SK-N-SH (cell line): Measurements from ENCODE around the gene NOD2. TPM values are rescaled to one million over a fixed set of nuclear protein-coding genes. Genes with fewer than 3 reads are reported as not detected.

Experiments used
- CTCF ChIA-PET: fragments of 300-600, 350-600 bp; formaldehyde crosslinking; extraction: SDS; loops from one replicate; lab custom pipeline; 2021; lab: Yijun Ruan, JAX
- POLR2A ChIA-PET: fragments of 350-600 bp; sonication (Branson Sonifier 250); formaldehyde crosslinking; extraction: SDS; loops from one replicate; lab custom pipeline; 2020; ENCODE audit warnings: antibody characterized with exemption, inconsistent platforms; lab: Yijun Ruan, JAX
- DNase-seq: peaks from one replicate; pipeline ENCODE4 v3.0.0; 2012
- H2AFZ ChIP-seq: fragments of 200-600 bp; sonication (generic); 2 replicates; pipeline ENCODE4 v1.8.1; 2016; ENCODE audit warnings: antibody characterized with exemption, mild to moderate bottlenecking, low read depth
- H3F3A ChIP-seq: fragments of 200-600 bp; sonication (generic); replicated peaks from 2 replicates; pipeline ENCODE3; 2016; ENCODE audit warnings: antibody characterized with exemption, mild to moderate bottlenecking; ENCODE audit not compliant: insufficient read depth
- H3K27ac ChIP-seq, 2 experiments: fragments of 200-500 bp in 1 of 2; fragments of 200-600 bp in 1 of 2; sonication (Bioruptor generic) in 1 of 2; sonication (generic), shearing (Covaris generic) in 1 of 2; 2 replicates each; pipeline versions ENCODE4 v1.5.1 to v1.6.1; 2014 to 2016; ENCODE audit warnings: low read depth in 2 of 2, inconsistent platforms in 1 of 2, low read length in 1 of 2, mild to moderate bottlenecking in 1 of 2, mixed read lengths in 1 of 2
- H3K27me3 ChIP-seq: fragments of 200-600 bp; sonication (generic), shearing (Covaris generic); 2 replicates; pipeline ENCODE4 v1.6.1; 2016; ENCODE audit warnings: mixed run types; ENCODE audit not compliant: insufficient read depth
- H3K36me3 ChIP-seq, 2 experiments: fragments of 200-500 bp in 1 of 2; fragments of 200-600 bp in 1 of 2; sonication (Bioruptor generic) in 1 of 2; sonication (generic) in 1 of 2; replicated peaks in 1 of 2; 2 replicates each; pipeline versions ENCODE3 to v1.5.1; 2014 to 2016; ENCODE audit warnings: low read length in 1 of 2, mild to moderate bottlenecking in 1 of 2; ENCODE audit not compliant: insufficient read depth in 2 of 2, control insufficient read depth in 1 of 2
- H3K4me1 ChIP-seq, 2 experiments: fragments of 200-500 bp in 1 of 2; fragments of 200-600 bp in 1 of 2; sonication (Bioruptor generic) in 1 of 2; sonication (generic), shearing (Covaris generic) in 1 of 2; 2 replicates each; pipeline versions ENCODE4 v1.5.1 to v1.6.1; 2014 to 2016; ENCODE audit warnings: low read depth in 1 of 2, low read length in 1 of 2, mixed run types in 1 of 2; ENCODE audit not compliant: insufficient read depth in 2 of 2, control insufficient read depth in 1 of 2
- H3K4me2 ChIP-seq: fragments of 200-600 bp; sonication (generic), shearing (Covaris generic); 2 replicates; pipeline ENCODE4 v1.6.1; 2017; ENCODE audit warnings: mixed run types
- H3K4me3 ChIP-seq, 2 experiments: fragments of 200-500 bp in 1 of 2; fragments of 200-600 bp in 1 of 2; sonication (Bioruptor generic) in 1 of 2; sonication (generic), shearing (Covaris generic) in 1 of 2; 2 replicates each; pipeline versions ENCODE4 v1.5.1 to v1.8.1; 2014 to 2016; ENCODE audit warnings: low read depth in 2 of 2, inconsistent platforms in 1 of 2, low read length in 1 of 2, mild to moderate bottlenecking in 1 of 2, mixed read lengths in 1 of 2, moderate library complexity in 1 of 2
- H3K79me2 ChIP-seq: fragments of 200-600 bp; sonication (generic); 2 replicates; pipeline ENCODE4 v1.8.1; 2017; ENCODE audit warnings: mild to moderate bottlenecking; ENCODE audit not compliant: insufficient read depth
- H3K9ac ChIP-seq: fragments of 200-600 bp; sonication (generic); 2 replicates; pipeline ENCODE4 v1.6.1; 2017; ENCODE audit warnings: mixed run types
- H3K9me2 ChIP-seq: fragments of 200-600 bp; sonication (generic); 2 replicates; pipeline ENCODE4 v1.6.1; 2017; ENCODE audit warnings: mixed run types
- H3K9me3 ChIP-seq: fragments of 200-600 bp; sonication (generic); 2 replicates; pipeline ENCODE4 v1.6.1; 2017; ENCODE audit warnings: mixed run types, mild to moderate bottlenecking, moderate library complexity
- H4K20me1 ChIP-seq: fragments of 200-600 bp; sonication (generic); 2 replicates; pipeline ENCODE4 v1.6.1; 2017; ENCODE audit warnings: mild to moderate bottlenecking, mixed run types; ENCODE audit not compliant: insufficient read depth
- EP300 ChIP-seq, 2 experiments: IDR thresholded peaks; 2 replicates each; pipeline versions ENCODE4 v1.4.0 to v1.6.1; 2012; ENCODE audit warnings: borderline replicate concordance in 1 of 2, low read depth in 1 of 2, low read length in 1 of 2
- EZH2phosphoT487 ChIP-seq: fragments of 200-600 bp; sonication (generic); IDR thresholded peaks from 2 replicates; pipeline ENCODE4 v1.6.1; 2017; ENCODE audit warnings: low read depth, mixed run types, mild to moderate bottlenecking, antibody characterized with exemption, moderate library complexity, borderline replicate concordance
- FOSL2 ChIP-seq: IDR thresholded peaks from 2 replicates; pipeline ENCODE4 v1.4.0; 2012; ENCODE audit warnings: low read depth, mild to moderate bottlenecking, moderate library complexity, borderline replicate concordance
- FOXJ3 ChIP-seq: sonication (generic); formaldehyde crosslinking; IDR thresholded peaks from 2 replicates; pipeline ENCODE4 v1.5.1; 2020; ENCODE audit warnings: mild to moderate bottlenecking, missing genetic modification reagents
- IRF3 ChIP-seq: fragments of 150-350 bp; IDR thresholded peaks from 2 replicates; pipeline ENCODE4 v1.6.1; 2016; ENCODE audit warnings: mild to moderate bottlenecking, low read depth, low read length
- MAX ChIP-seq: IDR thresholded peaks from 2 replicates; pipeline ENCODE4 v1.4.0; 2012; ENCODE audit warnings: low read depth
- POLR2AphosphoS5 ChIP-seq: IDR thresholded peaks from 2 replicates; pipeline ENCODE4 v1.6.1; 2012; ENCODE audit warnings: low read depth, low read length
- TEAD4 ChIP-seq: IDR thresholded peaks from 2 replicates; pipeline ENCODE4 v1.4.0; 2012; ENCODE audit warnings: mild to moderate bottlenecking, borderline replicate concordance; ENCODE audit not compliant: insufficient read depth
- WGBS: methylation state at CpG from one replicate; pipeline ENCODE4 v1.1.6; 2017; ENCODE audit warnings: low lambda C conversion rate; 5-methylcytosine and 5-hydroxymethylcytosine counted together
- polyA plus RNA-seq, 3 experiments: library from polyadenylated mRNA; depleted of rRNA; stranded (reverse); fragments of >200 nt; gene quantifications; 2 replicates each; pipeline ENCODE4 v1.2.3, GENCODE V29; 2012
- TF ChIP-seq, protein P1 (sequence below): IDR thresholded peaks from 2 replicates; pipeline ENCODE4 v1.4.0; 2012; ENCODE audit warnings: low read depth, borderline replicate concordance
- TF ChIP-seq, protein P2 (sequence below): IDR thresholded peaks from 2 replicates; pipeline ENCODE4; 2012

NOD2 gene
- polyA plus RNA-seq, 1 of the 3 experiments (the other 2 are of a cell fraction): not detected

DNA sequence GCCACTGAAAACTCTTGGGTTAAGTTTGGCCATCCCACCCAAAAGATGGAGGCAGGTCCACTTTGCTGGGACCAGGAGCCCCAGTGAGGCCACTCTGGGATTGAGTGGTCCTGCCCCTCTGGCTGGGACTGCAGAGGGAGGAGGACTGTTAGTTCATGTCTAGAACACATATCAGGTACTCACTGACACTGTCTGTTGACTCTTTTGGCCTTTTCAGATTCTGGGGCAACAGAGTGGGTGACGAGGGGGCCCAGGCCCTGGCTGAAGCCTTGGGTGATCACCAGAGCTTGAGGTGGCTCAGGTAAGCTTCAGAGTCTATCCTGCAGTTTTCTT, 29.0 kb downstream of the NOD2 start:
- H2AFZ ChIP-seq: no peak overlapping the region
- no peak overlapping the region for H3K4me3 ChIP-seq
- no peak for DNase-seq
- 14% methylated on average over 1 of the region's 1 CpG for WGBS
- no peak overlapping the region for H3K9ac ChIP-seq
- H3K9me3 ChIP-seq: no peaks in the 10 kb centered on the region
- H3F3A ChIP-seq: no peaks in the 10 kb centered on the region
- H3K79me2 ChIP-seq: no peaks in the 10 kb centered on the region
- no peaks in the 10 kb centered on the region for H3K36me3 ChIP-seq
- TF ChIP-seq EZH2phosphoT487: no peak
- ChIA-PET CTCF (interaction anchor here (1.0 kb wide), 1 partner anchor 57 kb away, joined by 3 read pairs; no protein-coding TSS in a partner anchor), POLR2A (no interaction called here)
- H3K4me1 ChIP-seq: peaks cover 0 to 3% of the 10 kb centered on the region in 2 experiments; a peak in 1 of 4 replicates
- H3K9me2 ChIP-seq: no peaks in the 10 kb centered on the region
- no peaks in the 10 kb centered on the region for H3K27me3 ChIP-seq
- H3K27ac ChIP-seq: no peak overlapping the region
- H3K4me2 ChIP-seq: no peak overlapping the region
- no peaks in the 10 kb centered on the region for H4K20me1 ChIP-seq

DNA sequence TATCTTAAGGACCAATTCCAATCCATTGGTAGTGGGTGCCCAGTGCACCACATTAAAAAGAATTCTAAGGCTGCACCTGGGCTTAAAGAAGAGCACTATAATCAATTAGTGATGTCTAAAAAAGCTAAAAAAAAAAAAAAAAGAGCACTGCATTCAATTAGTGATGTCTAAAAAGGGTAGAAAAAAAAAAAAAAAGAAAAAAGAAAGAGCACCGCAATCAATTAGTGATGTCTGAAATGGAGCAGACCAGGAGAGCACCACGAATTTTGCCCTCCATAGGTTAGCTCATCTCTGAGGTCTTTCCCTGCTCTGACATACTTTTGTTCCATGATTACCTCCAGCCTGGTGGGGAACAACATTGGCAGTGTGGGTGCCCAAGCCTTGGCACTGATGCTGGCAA, 29.6 kb downstream of the NOD2 start:
- H3K27me3 ChIP-seq: no peaks in the 10 kb centered on the region
- 52% methylated on average over 2 of the region's 2 CpGs for WGBS
- DNase-seq: no peak
- no peak overlapping the region for H3K9ac ChIP-seq
- H4K20me1 ChIP-seq: no peaks in the 10 kb centered on the region
- H2AFZ ChIP-seq: no peak overlapping the region
- H3K4me1 ChIP-seq: peaks cover 0 to 3% of the 10 kb centered on the region in 2 experiments; a peak in 1 of 4 replicates
- H3K9me2 ChIP-seq: no peaks in the 10 kb centered on the region
- no peak for TF ChIP-seq TEAD4
- no peak for TF ChIP-seq POLR2AphosphoS5
- TF ChIP-seq, protein P1, sequence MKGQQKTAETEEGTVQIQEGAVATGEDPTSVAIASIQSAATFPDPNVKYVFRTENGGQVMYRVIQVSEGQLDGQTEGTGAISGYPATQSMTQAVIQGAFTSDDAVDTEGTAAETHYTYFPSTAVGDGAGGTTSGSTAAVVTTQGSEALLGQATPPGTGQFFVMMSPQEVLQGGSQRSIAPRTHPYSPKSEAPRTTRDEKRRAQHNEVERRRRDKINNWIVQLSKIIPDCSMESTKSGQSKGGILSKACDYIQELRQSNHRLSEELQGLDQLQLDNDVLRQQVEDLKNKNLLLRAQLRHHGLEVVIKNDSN: no peak
- TF ChIP-seq, protein P2, sequence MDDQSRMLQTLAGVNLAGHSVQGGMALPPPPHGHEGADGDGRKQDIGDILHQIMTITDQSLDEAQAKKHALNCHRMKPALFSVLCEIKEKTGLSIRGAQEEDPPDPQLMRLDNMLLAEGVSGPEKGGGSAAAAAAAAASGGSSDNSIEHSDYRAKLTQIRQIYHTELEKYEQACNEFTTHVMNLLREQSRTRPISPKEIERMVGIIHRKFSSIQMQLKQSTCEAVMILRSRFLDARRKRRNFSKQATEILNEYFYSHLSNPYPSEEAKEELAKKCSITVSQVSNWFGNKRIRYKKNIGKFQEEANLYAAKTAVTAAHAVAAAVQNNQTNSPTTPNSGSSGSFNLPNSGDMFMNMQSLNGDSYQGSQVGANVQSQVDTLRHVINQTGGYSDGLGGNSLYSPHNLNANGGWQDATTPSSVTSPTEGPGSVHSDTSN: no peak
- no peak for TF ChIP-seq FOXJ3 (CRISPR knock-in tag)
- no peak for TF ChIP-seq EP300 (IDR thresholded peaks at IDR 0.05; ENCODE audit: borderline replicate concordance in 1 of 2, low read depth in 1 of 2, low read length in 1 of 2)
- TF ChIP-seq FOSL2: no peak
- TF ChIP-seq IRF3: no peak
- TF ChIP-seq MAX: no peak
- H3F3A ChIP-seq: no peaks in the 10 kb centered on the region
- no peak overlapping the region for H3K4me3 ChIP-seq
- H3K27ac ChIP-seq: no peak overlapping the region
- H3K36me3 ChIP-seq: no peaks in the 10 kb centered on the region
- no peaks in the 10 kb centered on the region for H3K79me2 ChIP-seq
- H3K9me3 ChIP-seq: no peaks in the 10 kb centered on the region
- ChIA-PET CTCF (interaction anchor here (1.1 kb wide), 1 partner anchor 57 kb away, joined by 3 read pairs; no protein-coding TSS in a partner anchor), POLR2A (no interaction called here)
- H3K4me2 ChIP-seq: no peak overlapping the region
